GM23248 (cell line): ENCODE measurements around the gene PLCB1. TPM values are rescaled to one million over a fixed set of nuclear protein-coding genes. Genes with fewer than 3 reads are reported as not detected.

ENCODE experiments used
- DNase-seq: peaks from one replicate; pipeline ENCODE4 v3.0.0-alpha.2; 2015
- H2AFZ ChIP-seq: fragments of 200-600 bp; sonication (generic); 2 replicates; pipeline ENCODE4 v1.6.1; 2016; ENCODE audit warnings: antibody characterized with exemption
- H3F3A ChIP-seq: fragments of 200-600 bp; sonication (generic); 2 replicates; pipeline ENCODE4 v1.6.1; 2016; ENCODE audit warnings: mild to moderate bottlenecking, antibody characterized with exemption, mixed run types; ENCODE audit not compliant: insufficient read depth
- H3K27ac ChIP-seq: fragments of 200-600 bp; sonication (generic); 2 replicates; pipeline ENCODE4 v1.5.1; 2016; ENCODE audit warnings: mild to moderate bottlenecking
- H3K27me3 ChIP-seq: fragments of 200-600 bp; sonication (generic); replicated peaks from 2 replicates; pipeline ENCODE4 v1.6.1; 2016; ENCODE audit warnings: mild to moderate bottlenecking; ENCODE audit not compliant: insufficient read depth
- H3K36me3 ChIP-seq: fragments of 200-600 bp; sonication (generic); 2 replicates; pipeline ENCODE4 v1.6.1; 2016; ENCODE audit warnings: low read depth, mild to moderate bottlenecking
- H3K4me1 ChIP-seq: fragments of 200-600 bp; sonication (generic); 2 replicates; pipeline ENCODE4 v1.6.1; 2016; ENCODE audit warnings: mild to moderate bottlenecking; ENCODE audit not compliant: insufficient read depth
- H3K4me2 ChIP-seq: fragments of 200-600 bp; sonication (generic); one replicate; pipeline ENCODE4 v1.6.1; 2016; ENCODE audit warnings: mild to moderate bottlenecking; ENCODE audit not compliant: unreplicated experiment
- H3K4me3 ChIP-seq: fragments of 200-600 bp; sonication (generic); 2 replicates; pipeline ENCODE4 v1.5.1; 2016; ENCODE audit warnings: mild to moderate bottlenecking
- H3K79me2 ChIP-seq: fragments of 200-600 bp; sonication (generic); 2 replicates; pipeline ENCODE4 v1.6.1; 2016; ENCODE audit warnings: mild to moderate bottlenecking; ENCODE audit not compliant: insufficient read depth
- H3K9ac ChIP-seq: fragments of 200-600 bp; sonication (generic); 2 replicates; pipeline ENCODE4 v1.6.1; 2016; ENCODE audit warnings: mild to moderate bottlenecking
- H3K9me2 ChIP-seq: fragments of 200-600 bp; sonication (generic); 2 replicates; pipeline ENCODE4 v1.6.1; 2016; ENCODE audit warnings: mixed run types, mild to moderate bottlenecking, moderate library complexity; ENCODE audit not compliant: insufficient read depth
- H3K9me3 ChIP-seq: fragments of 200-600 bp; sonication (generic); one replicate; pipeline ENCODE4 v1.6.1; 2017; ENCODE audit warnings: low read depth
- H4K20me1 ChIP-seq: fragments of 200-600 bp; sonication (generic); 2 replicates; pipeline ENCODE4 v1.6.0; 2016; ENCODE audit not compliant: insufficient read depth
- EZH2 ChIP-seq: fragments of 200-600 bp; sonication (generic); IDR thresholded peaks from 2 replicates; pipeline ENCODE4 v1.6.1; 2018; ENCODE audit warnings: antibody characterized with exemption, mild to moderate bottlenecking; ENCODE audit not compliant: insufficient read depth, poor library complexity, severe bottlenecking
- EZH2phosphoT487 ChIP-seq: fragments of 200-600 bp; sonication (generic); IDR thresholded peaks from 2 replicates; pipeline ENCODE4 v1.6.1; 2018; ENCODE audit warnings: antibody characterized with exemption, moderate library complexity, mild to moderate bottlenecking, low read depth; ENCODE audit not compliant: insufficient read depth
- WGBS, 2 experiments: methylation state at CpG; one replicate each; pipeline ENCODE4 v1.1.6; 2015 to 2017; ENCODE audit warnings: low lambda C conversion rate in 2 of 2, low coverage in 1 of 2; ENCODE audit errors: missing lambda C conversion rate in 2 of 2; 5-methylcytosine and 5-hydroxymethylcytosine counted together
- in situ Hi-C: fragments of 300-500 bp; cut with MboI; formaldehyde crosslinking; loops from 2 replicates; pipeline ENCODE4 v1.15.0; 2020
- polyA plus RNA-seq: library from polyadenylated mRNA; unstranded; fragments of >200 nt; fragmentation: Nextera tagmentation; extraction: Ambion mirVana; gene quantifications from 2 replicates; pipeline ENCODE4 v1.2.1, GENCODE V29; 2016
- total RNA-seq: library from RNA; depleted of rRNA; stranded (reverse); fragments of >200 nt; shearing (Covaris generic); gene quantifications from 2 replicates; pipeline ENCODE4 v1.2.3, GENCODE V29; 2014

The PLCB1 gene
- total and polyA plus RNA-seq, 2 experiments from 2014 or later = 3.7 to 12.8 TPM

- no peak overlapping the region for H3K9ac ChIP-seq
- no peaks in the 10 kb centered on the region for H4K20me1 ChIP-seq
- in situ Hi-C loops = loop anchor here (10.0 kb wide), 1 partner anchor 252 kb away; the partner anchor contains the start of gene PLCB1
- no peak overlapping the region for H3K27ac ChIP-seq
- no peaks in the 10 kb centered on the region for H3K79me2 ChIP-seq
- 95 to 98% methylated on average over 3 of the region's 3 CpGs for WGBS, 2 experiments
- H2AFZ ChIP-seq = no peak overlapping the region
- no peak for TF ChIP-seq EZH2phosphoT487
- TF ChIP-seq EZH2 = no peak
- H3K36me3 ChIP-seq = no peaks in the 10 kb centered on the region
- peaks cover 11% of the 10 kb centered on the region for H3F3A ChIP-seq
- no peak overlapping the region for H3K4me3 ChIP-seq
- H3K9me3 ChIP-seq = no peaks in the 10 kb centered on the region
- no peaks in the 10 kb centered on the region for H3K27me3 ChIP-seq
- H3K4me2 ChIP-seq = no peak overlapping the region
- no peak for DNase-seq
- H3K4me1 ChIP-seq = peaks cover 26% of the 10 kb centered on the region
- H3K9me2 ChIP-seq = no peaks in the 10 kb centered on the region
These were observed 254.9 kb downstream of the PLCB1 start for GRCh38 chr20:8386991-8387390.

- Histone ChIP-seq H3K79me2 (no peaks in the 10 kb centered on the region), H3K4me1 (peaks cover 26% of the 10 kb centered on the region), H3K27ac (peak overlapping the region; percentile 69), H3K9me3 (no peaks in the 10 kb centered on the region), H3K4me2 (peak overlapping the region; percentile 42), H3K36me3 (no peaks in the 10 kb centered on the region), H3K27me3 (no peaks in the 10 kb centered on the region), H2AFZ (no peak overlapping the region), H4K20me1 (no peaks in the 10 kb centered on the region), H3K4me3 (no peak overlapping the region), H3K9me2 (no peaks in the 10 kb centered on the region), H3F3A (peaks cover 11% of the 10 kb centered on the region), H3K9ac (peak overlapping the region; percentile 38)
- WGBS, 2 experiments = 2 to 3% methylated on average over 2 of the region's 2 CpGs
- peak; percentile 78 for DNase-seq
- in situ Hi-C loops = loop anchor here (10.0 kb wide), 1 partner anchor 253 kb away; the partner anchor contains the start of gene PLCB1
- TF ChIP-seq EZH2phosphoT487 (peak; percentile 85), EZH2 (no peak)
These were observed 256.1 kb downstream of the PLCB1 start for GRCh38 chr20:8388141-8388540.

GRCh38 chr20:8388707-8389106 lies 256.6 kb downstream of the PLCB1 start:
- Histone ChIP-seq H3K36me3 (no peaks in the 10 kb centered on the region), H3K4me1 (peaks cover 26% of the 10 kb centered on the region), H4K20me1 (no peaks in the 10 kb centered on the region), H3K9me2 (no peaks in the 10 kb centered on the region), H3K27ac (peak overlapping the region; percentile 69), H3F3A (peaks cover 11% of the 10 kb centered on the region), H2AFZ (no peak overlapping the region), H3K4me3 (no peak overlapping the region), H3K9me3 (no peaks in the 10 kb centered on the region), H3K79me2 (no peaks in the 10 kb centered on the region), H3K27me3 (no peaks in the 10 kb centered on the region), H3K4me2 (peak overlapping the region; percentile 42), H3K9ac (peak overlapping the region; percentile 38)
- in situ Hi-C loops = loop anchor here (10.0 kb wide), 1 partner anchor 254 kb away; the partner anchor contains the start of gene PLCB1
- no peak for TF ChIP-seq EZH2
- TF ChIP-seq EZH2phosphoT487 = no peak
- DNase-seq = peak; percentile 46
- WGBS, 2 experiments = 93 to 96% methylated on average over 1 of the region's 1 CpG

- Histone ChIP-seq H3K4me2 (peak overlapping the region; percentile 42), H4K20me1 (no peaks in the 10 kb centered on the region), H3K79me2 (no peaks in the 10 kb centered on the region), H3K9me3 (no peaks in the 10 kb centered on the region), H3K9me2 (no peaks in the 10 kb centered on the region), H3F3A (peaks cover 11% of the 10 kb centered on the region), H3K9ac (no peak overlapping the region), H2AFZ (no peak overlapping the region), H3K4me3 (no peak overlapping the region), H3K4me1 (peaks cover 31% of the 10 kb centered on the region), H3K27ac (no peak overlapping the region), H3K36me3 (no peaks in the 10 kb centered on the region), H3K27me3 (no peaks in the 10 kb centered on the region)
- TF ChIP-seq EZH2phosphoT487 = no peak
- TF ChIP-seq EZH2 = no peak
- DNase-seq = peak; percentile 67
- 40 to 44% methylated on average over 7 of the region's 7 CpGs for WGBS, 2 experiments
- in situ Hi-C loops = loop anchor here (10.0 kb wide), 1 partner anchor 255 kb away; the partner anchor contains the start of gene PLCB1
These were observed 257.4 kb downstream of the PLCB1 start for GRCh38 chr20:8389381-8390036.
